Hematopoietic multipotent progenitor cell (in vitro differentiated cells): ENCODE data around the gene ITPR1. TPM values are rescaled to one million over a fixed set of nuclear protein-coding genes. Genes with fewer than 3 reads are reported as not detected.

Experiments
- DNase-seq, 3 donors: peaks; one replicate each; pipeline ENCODE4 v3.0.0-alpha.2; 2011 to 2015; ENCODE audit warnings: low read depth in 2 of 3, low spot score in 2 of 3
- total RNA-seq: library from RNA; depleted of rRNA; stranded (reverse); fragments of >200 nt; gene quantifications from one replicate; pipeline ENCODE4 v1.2.3, GENCODE V29; 2012

Gene ITPR1
- total RNA-seq, 1 donor = 166 TPM

DNA sequence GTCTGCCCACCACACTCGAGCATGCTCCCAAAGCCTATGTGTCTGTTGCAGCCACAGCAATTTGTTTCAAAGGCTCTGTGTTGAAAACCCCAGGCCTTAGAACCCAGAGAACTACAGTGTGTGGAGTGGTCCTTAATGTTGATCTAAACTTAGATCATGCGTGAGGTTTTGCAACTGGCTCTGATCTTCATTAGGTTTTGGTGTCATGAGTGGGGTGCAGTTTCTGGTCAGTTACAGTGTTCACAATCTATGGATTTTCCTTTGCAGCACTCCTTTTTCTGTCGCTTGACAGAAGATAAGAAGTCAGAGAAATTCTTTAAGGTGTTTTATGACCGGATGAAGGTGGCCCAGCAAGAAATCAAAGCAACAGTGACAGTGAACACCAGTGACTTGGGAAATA, 273.1 kb downstream of the ITPR1 start:
- no peak for DNase-seq

DNA sequence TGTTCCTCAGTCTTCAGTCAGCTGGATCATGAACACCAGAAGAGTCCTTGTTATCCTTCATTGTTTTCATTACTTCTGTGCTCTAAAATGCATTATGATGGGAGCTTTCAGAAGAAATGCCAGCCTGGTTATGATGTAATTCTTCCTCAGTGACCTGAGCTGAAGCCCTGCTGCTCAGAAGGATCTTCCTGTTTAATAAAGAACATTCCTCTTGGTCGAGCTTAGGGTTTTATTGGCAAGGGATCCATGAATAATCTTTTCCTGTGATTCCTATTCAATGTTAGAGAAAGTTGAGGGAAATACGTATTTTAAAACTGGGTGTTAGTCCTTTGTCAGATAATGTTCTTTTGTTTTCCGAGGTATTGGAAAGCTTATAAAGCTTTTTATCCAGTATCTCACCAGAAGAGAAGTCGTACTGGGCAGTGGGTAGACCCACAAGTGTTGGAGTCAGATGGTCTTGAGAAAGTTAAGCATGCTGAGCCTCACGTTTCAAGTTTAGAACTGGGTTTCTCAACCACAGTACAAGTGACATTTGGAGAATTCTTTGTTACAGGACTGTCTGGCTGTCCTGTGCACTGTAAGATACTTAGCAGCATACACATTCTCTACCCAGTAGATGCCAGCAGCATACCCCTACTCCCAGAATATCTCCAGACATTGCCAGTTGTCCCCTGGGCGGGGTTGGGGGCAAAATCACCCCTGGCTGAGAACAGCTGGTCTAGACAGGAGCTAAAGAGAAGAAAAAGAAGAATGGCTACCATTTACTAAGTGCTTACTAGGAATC, 273.8 kb downstream of the ITPR1 start:
- DNase-seq = no peak

DNA sequence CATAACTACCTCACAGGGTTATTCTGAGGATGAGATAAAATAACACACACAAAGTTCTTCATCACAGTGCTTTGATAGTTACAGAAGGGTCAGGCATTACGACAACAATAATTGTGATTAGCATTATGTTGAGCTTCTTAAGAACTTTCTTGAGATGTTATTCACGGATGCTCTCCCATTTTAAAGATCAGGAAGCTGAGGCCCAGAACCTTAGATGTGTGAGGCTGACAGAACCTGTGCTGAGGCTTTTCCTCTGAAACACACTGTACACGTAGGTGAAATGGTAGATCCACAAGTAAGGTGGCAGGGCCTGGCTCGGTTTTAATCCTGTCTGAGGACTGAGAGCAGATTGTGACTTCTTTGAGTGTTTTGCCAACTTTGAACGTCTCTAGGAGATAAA, 274.9 kb downstream of the ITPR1 start:
- no peak for DNase-seq

DNA sequence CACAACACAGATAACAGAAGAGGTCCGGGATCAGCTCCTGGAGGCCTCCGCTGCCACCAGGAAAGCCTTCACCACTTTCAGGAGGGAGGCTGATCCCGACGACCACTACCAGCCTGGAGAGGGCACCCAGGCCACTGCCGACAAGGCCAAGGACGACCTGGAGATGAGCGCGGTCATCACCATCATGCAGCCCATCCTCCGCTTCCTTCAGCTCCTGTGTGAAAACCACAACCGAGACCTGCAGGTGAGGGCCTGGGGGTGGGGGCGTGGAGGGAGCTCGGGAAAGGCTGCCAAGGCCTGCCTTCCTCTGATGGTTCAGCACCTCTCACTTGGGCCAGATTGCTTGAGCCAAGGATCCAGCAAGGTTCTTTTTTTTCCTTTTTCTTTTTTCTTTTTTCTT, 275.4 kb downstream of the ITPR1 start:
- no peak for DNase-seq

DNA sequence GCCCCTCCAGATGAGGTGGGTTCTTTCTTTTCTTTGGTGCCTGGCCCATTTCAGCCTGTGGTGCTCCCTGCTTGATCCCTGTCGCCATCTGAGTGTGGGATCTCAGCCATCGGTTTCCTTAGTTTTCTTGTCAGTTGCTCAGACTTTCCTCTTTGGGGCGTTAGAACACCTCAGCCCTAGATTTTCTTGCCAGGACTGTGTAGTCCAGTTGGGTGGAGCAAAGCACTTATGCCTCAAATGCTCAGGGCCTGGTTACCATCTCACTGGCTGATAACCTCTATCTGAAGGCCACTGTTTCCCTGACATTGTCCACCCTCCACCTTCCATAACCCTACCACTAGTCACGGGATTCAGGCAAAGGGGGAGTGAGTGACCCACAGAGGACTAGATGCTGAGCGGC, 277.4 kb downstream of the ITPR1 start:
- no peak for DNase-seq

DNA sequence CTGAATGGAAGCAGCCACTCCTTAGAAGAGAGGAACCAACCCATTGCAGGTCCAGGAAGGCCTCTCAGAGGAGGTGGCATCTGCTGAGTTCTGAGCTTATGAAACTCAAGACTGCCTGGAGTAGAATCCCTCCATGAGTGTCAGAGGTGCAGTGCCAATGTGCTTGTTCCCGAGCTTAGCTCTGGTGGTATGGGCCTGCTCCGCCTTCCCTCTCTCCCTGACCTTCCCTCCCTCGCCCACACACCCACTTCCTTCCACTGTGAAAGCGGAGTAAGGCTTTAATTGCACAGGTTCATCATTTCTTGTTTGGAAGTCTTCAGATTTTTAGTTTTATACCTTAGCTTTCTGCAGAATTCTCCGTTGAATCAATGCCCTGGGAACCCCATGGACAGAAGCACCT, 278.1 kb downstream of the ITPR1 start:
- DNase-seq = no peak

DNA sequence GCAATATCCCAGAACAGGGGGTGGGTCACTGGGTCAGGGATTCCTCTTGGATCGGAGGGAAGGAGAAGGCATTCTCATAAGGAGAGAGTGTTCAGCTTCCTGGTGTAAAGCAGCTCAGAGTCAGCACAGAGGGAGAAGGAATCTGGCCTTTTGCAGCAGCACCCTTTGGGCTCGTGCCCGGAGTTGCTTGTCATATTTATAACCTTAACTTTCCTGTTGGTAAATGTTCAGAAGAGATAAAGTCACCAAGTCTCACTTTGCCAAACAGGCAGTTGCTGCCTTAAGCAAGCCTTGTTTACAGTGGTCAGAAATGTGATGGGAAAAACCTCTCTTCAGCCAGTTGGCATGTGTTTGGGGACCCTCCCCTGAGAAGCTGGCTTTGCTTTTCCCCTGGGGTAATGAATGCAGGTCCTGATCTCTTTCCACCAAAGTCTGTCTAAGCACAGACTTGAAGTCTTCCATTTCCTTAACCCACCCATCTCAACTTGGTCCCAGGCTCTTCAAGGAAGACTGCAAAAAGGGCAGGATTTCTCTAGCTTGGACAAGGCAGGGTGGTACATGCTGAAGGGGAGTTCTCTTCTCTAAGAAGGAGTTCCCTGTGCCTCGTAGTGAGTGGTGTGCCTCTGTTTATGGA, 279.1 kb downstream of the ITPR1 start:
- peak in 2 of 3 donors; percentile 62 to 73 for DNase-seq

DNA sequence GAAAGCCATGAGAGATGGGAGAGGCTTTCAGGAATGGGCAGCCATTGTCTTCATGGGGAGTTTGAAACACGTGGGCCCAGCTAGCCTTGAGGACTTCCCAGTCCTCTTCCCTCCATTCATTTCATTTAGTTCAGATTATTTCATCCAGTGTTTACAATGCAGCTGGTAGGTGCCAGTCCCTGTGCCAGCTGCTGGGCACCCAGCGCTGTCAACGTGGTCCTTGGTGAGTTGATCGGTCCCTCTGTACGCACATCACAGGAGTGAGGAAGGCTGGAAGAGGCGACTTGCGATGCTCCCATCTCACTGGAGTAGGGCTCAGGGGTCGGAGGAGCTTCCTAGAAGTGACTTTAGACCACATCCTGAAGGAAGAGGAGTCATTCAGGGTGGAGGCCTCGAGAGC, 279.7 kb downstream of the ITPR1 start:
- no peak for DNase-seq

DNA sequence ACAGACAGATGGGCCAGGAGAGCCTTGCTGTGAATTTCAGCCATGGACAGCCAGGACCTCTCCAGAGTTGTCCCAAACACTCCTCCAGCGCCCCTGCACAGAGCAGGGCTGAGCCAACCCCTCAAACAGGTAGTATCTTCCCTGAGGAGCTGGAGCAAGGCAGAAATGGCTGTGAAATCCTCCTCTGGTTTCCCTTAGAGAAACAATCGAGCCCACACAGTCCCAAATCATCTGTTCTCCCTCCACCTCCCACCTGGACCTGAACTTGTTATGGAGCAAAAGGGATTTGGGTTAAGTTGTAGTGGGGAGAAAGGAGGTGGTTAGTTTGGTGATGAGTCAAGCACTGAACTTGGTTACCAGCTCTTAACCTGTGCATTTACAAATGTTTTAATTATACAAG, 280.4 kb downstream of the ITPR1 start:
- DNase-seq = no peak

DNA sequence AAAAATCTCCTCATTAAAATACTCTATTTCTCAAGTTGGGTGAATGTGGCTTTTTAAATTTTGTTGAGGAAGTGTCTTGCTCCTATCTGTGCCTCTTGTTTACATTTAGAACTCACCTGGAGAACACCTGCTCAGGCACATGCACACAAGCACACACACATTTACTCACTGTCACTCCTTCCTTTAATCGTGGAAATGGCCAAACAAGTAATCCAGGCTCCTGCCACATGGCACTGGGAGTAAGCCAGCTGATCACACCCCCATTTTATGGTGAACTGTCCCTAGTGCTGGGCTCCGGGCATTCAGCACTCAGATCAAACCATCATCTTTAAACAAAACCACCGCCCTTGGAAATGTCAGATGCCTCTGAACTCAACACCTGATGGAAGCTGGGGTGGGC, 281.4 kb downstream of the ITPR1 start:
- DNase-seq = no peak

DNA sequence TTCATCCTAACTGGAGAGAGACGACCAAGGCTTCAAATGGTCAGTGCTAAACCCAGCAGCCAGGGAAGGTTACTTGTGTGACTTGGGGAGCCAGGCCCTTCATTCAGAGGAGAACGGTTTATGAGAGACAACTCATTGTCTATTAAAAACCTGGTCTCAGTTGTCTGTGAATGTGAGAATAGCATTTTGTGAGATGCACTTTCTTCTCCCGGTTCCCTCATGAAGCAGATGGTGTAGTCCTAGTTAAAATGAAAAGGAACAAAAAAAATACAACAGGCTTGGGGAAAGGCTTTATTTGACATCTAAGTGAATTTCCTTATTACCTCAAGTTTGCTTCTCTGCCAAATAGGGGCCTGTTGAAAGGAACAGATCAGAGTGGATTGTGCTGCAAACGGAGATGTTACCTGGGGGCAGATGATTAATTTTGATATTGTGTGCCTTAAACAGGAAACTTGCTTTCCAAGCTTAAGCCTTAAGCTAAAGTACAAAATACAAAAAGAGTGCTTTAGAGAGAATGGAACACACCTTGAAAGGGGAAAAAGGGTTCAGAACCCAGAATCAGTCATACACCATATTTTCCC, 283.3 kb downstream of the ITPR1 start:
- no peak for DNase-seq

DNA sequence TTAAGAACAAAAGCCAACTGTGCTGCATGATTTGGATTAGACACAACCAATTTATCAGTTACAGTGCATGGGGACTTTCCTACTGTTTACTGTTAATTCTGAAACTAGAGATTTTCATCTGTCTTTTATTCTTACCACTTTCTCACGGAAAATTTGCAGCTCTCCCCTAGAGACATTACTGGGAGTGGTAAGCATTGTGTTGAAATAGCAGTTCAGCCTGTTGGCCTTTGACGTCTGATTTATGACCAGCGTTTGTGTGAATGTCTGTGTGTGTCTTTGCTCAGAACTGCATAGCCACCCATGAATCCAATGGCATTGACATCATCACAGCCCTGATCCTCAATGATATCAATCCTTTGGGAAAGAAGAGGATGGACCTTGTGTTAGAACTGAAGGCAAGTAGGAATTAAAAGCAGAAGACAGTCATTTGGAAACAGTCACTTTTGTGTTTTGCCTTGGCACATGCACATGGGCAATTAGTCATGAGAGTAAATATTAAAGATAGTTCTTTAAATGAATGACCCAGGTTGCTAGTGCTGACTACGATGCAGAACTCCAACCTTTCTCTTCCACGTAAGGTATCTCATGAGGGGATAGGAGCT, 283.9 kb downstream of the ITPR1 start:
- DNase-seq = peak in 2 of 3 donors; percentile 14 to 53

DNA sequence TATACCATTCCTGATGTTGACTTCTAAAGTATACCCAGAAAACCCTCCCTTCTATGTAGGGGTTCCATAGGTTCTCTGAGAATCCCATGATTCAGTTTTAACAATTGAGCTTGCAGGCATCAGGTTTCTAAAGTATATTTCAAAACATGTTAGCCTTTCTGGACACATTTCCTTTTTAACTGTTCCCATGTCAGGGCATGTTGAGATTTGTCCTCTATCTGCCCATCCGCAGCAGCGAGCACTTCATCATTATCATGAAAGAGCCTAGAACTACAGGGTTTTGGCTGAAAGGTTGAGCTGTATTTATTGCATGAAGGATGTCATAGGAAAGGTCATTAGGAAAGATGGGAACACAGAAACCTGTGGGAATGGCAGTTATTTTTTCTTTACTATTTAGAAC, 285.0 kb downstream of the ITPR1 start:
- no peak for DNase-seq

DNA sequence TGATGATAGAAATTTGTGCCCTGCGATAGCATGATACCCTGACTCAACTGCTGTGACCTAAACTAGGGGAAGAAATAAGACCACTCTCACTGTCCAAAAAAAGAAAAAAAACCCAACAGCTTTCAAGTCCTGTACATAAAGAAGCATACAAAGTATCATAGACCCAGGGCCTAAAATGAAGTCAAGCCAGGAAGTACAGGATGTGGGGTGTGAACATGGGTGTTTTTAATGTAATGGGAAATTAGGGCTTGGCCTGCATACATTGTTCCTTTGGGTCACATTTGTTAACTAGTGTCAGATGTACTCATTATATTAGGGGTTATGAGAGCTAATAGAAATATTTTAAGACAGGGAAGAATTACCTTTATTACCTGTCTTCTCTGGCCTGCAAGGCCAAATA, 285.6 kb downstream of the ITPR1 start:
- DNase-seq = no peak

DNA sequence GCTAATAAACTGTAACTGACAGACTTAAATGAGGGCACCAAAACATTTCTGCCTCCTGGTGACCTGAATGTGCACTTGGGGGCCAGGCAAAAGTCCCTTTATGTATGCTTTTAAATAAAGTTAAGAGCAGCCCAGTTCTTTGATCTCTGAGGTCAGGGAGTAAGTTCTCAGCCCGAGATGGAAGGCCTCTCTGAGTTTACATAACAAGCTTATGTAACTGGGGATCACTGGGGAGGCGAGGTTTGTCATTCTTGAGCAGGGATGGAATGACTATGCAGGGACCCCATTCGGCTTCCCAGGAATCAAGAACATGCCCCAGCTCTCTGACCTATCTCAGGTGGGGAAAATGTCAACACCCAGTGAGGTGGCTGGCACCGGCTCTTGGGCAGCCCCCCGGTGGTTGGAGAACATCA, 287.4 kb downstream of the ITPR1 start:
- no peak for DNase-seq

DNA sequence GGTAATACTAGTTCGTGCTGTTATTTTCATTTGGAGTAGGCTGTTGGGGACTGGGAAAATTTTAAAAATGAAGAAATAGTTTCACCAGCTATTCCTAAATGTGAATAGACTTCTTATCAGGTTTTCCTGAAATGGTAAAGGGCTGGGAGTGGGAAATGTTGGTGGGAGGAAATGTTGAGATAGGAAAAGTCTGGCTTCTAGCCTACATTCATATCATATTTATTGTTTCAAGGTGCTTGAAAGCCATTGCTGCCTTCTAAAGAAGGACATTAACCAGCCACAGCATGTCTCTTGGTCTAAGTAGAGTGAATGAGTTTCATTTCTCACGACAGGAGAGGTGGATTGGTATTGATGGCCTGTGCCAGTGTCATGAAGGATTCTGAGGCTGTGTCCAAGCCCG, 288.9 kb downstream of the ITPR1 start:
- no peak for DNase-seq

DNA sequence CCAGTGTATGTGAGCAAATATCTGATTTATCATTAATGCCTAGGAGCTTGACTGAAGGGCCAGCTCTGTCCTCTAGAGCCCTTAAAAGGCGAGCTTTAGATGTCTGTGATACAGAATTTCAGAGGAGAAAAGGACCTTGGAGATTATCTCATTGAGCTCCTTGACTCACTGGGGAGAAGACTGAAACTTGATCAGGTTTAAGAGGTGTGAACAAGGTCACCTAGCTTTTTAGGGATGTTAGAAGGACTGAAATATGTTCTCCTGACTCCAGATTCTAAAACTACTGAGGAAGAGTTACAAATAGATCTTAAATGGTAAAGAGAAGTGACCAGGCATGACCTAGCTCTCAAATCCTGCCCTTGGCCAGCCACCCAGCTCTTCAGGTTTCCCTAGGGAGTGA, 292.4 kb downstream of the ITPR1 start:
- DNase-seq = no peak

DNA sequence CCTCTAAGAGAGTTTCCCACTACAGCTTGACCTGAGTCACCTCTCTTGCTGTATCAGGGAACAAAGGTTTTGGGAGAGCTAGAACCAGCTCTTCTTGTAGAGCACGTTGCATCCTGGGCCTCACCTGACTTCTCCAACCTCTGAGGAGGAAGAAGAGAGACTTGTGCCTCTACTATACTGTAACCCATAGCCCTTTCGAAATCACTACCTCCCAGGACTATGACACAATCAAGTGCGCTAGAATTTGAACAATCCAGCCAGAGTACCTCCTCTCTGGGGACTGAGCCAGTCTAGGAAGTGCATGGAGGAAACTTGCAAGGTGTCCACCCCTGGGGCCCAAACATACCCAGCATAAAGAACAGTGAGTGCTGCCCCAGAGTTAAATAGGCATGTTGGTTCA, 293.3 kb downstream of the ITPR1 start:
- no peak for DNase-seq

DNA sequence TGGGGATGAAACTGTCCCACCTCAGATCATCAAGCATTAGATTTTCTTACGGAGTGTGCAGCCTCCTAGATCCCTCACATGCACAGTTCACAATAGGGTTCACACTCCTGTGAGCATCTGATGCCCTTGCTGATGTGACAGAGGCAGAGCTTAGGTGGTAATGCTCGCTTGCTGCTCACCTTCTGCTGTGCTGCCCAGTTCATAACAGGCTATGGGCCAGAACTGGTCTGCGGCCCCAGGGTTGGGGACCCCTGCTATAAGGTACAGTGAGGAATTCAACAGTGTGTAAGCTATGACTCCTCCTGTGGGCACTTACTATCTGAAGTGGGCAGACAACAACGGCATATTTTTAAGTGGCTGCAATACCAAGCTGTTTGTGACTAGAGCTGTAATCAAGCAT, 298.2 kb downstream of the ITPR1 start:
- DNase-seq = no peak

DNA sequence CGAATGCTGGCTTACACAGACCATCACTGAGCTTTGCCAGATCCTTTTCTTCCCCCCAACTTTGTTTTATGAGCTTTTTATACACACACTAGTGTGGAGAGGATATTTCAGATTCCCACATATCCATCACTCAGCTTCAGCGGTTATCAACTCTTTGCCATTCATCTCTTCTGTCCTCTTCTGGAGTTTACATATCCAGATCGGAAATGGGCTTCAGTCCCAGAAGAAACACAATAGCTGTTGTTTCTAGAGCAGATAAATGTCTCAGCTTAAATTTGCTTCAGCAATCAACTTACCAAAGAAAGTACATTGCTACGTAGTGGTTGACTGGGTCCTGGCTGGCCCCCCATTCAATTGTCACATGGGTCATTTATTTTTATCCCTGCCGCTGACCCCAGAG, 300.2 kb downstream of the ITPR1 start:
- DNase-seq = no peak

DNA sequence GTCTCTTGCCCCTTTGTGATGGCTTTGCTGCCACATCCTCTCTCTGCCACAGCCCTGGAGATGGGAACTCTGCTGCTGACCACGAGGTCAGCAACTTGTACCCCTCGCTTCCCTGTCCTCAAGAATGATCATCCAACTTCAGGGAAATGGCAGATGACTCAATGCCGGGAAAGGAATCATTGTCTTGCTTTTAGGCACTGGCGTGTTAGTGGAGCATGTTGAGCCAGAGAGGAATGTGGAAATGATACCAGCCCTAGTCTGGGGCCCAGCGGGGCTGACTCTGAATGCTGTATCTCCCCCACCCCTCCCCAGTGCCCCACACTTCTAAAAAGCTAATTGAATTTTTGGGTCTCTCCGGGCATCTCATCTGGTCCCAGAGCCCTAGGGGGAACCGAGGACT, 301.2 kb downstream of the ITPR1 start:
- no peak for DNase-seq

DNA sequence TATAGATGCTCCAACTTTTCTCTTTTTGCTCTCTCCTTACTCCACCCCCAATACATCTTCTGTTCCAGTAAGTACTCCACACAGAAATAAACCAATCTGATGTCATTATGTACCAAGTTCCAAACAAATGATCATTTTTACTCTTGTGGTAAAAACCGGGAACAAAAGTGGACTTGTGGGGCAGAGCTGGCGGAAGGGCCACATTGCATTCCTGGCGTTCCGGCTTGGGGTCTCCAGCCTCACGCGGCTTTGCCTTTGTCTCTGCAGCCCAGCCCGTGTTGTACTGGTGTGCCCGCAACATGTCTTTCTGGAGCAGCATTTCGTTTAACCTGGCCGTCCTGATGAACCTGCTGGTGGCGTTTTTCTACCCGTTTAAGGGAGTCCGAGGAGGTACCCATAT, 301.6 kb downstream of the ITPR1 start:
- DNase-seq = no peak
